Measurements from ENCODE around the gene AOAH.
"Not testable (repeated sequence)": the region's sequence is repeated elsewhere in the genome, so short reads cannot be mapped to it uniquely, and the experiment has no call there.

The AOAH gene

GRCh38 chr7:36717586-36717985, 6.7 kb downstream of the AOAH start:
- DNase-seq (ENCODE audit: extremely low read depth, low read depth), result no peak
- no peak for TF ChIP-seq CTCF (IDR thresholded peaks at IDR 0.05; ENCODE audit: low read depth, low read length)

DNA sequence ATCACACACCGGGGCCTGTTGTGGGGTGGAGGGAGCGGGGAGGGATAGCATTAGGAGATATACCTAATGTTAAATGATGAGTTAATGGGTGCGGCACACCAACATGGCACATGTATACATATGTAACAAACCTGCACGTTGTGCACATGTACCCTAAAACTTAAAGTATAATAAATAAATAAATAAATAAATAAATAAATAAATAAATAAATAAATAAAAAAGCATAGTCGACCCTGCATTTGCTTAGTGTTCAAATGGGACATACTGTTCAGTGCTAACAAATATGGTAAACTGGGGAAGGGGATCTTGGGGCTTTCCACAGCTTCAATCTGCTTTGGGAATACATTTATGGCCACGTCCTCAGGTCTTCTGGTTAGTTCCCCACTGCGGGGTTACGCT, 7.5 kb downstream of the AOAH start:
- not testable (repeated sequence) for DNase-seq (ENCODE audit: extremely low read depth, low read depth)

- no peak for DNase-seq (ENCODE audit: extremely low read depth, low read depth)
- TF ChIP-seq CTCF (IDR thresholded peaks at IDR 0.05; ENCODE audit: low read depth, low read length), result no peak
These were observed 12.3 kb downstream of the AOAH start for GRCh38 chr7:36712015-36712414.

GRCh38 chr7:36711256-36711655, 13.0 kb downstream of the AOAH start:
- TF ChIP-seq CTCF (IDR thresholded peaks at IDR 0.05; ENCODE audit: low read depth, low read length), result no peak
- DNase-seq (ENCODE audit: extremely low read depth, low read depth), result no peak

GRCh38 chr7:36710186-36710791, 14.0 kb downstream of the AOAH start:
- no peak for TF ChIP-seq CTCF (IDR thresholded peaks at IDR 0.05; ENCODE audit: low read depth, low read length)
- no peak for DNase-seq (ENCODE audit: extremely low read depth, low read depth)

DNA sequence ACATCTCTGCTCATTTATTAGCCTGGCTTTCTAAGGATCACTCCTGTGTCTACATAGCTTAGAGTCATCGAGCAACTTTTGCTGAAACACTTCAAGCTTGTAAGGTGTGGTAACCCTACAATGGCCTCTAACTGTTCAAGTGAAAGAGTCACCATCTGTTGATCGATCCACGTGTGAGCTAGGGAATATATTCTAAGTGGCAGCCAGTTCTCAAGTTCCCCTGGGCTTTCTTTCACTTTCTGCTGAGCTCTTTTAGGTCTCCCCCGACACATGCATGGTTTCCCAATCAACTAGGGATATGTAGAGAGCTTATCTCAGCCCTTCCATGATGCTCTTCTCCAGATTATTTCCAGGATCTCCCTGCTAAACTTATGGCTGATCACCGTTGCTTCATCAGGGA, 15.5 kb downstream of the AOAH start:
- no peak for TF ChIP-seq CTCF (IDR thresholded peaks at IDR 0.05; ENCODE audit: low read depth, low read length)
- no peak for DNase-seq (ENCODE audit: extremely low read depth, low read depth)

GRCh38 chr7:36707898-36708297, 16.4 kb downstream of the AOAH start:
- DNase-seq (ENCODE audit: extremely low read depth, low read depth), result no peak
- TF ChIP-seq CTCF (IDR thresholded peaks at IDR 0.05; ENCODE audit: low read depth, low read length), result no peak

DNA sequence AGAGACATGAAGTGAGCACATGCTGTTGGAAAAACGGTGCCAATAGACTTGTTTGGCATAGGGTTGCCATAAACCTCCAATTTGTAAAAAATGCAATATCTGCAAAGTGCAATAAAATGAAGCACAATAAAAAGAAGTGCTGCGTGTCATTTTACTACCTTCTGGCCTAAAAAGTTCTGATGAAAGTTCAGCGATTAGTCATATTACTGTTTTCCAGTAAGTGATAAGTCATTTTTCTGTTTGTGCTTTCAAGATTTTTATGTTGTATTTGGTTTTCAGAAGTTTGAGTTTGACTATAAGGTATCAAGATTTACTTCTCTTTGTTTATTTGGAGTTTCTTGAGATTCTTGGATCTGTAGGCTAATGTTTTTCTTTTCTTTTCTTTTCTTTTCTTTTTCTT, 16.8 kb downstream of the AOAH start:
- TF ChIP-seq CTCF (IDR thresholded peaks at IDR 0.05; ENCODE audit: low read depth, low read length), result no peak
- DNase-seq (ENCODE audit: extremely low read depth, low read depth), result no peak

DNA sequence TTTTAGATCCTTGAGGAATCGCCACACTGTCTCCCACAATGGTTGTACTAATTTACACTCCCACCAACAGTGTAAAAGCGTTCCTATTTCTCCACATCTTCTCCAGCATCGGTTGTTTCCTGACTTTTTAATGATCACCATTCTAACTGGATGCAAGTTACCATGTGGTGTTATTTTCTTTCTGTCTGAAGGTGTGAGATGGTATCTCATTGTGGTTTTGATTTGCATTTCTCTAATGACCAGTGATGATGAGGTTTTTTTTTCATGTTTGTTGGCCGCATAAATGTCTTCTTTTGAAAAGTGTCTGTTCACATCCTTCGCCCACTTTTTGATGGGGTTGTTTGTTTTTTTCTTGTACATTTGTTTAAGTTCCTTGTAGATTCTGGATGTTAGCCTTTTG, 20.4 kb downstream of the AOAH start:
- not testable (repeated sequence) for DNase-seq (ENCODE audit: extremely low read depth, low read depth)

All from AG09319 (cell line).